GM21576 (cell line): Measurements from ENCODE around the gene PER2.
"Not testable (repeated sequence)": the region's sequence is repeated elsewhere in the genome, so short reads cannot be mapped to it uniquely, and the experiment has no call there.

Source experiments
- ATAC-seq: cut with Tn5 transposase; IDR thresholded peaks from one replicate; pipeline ENCODE4 v1.9.1; 2021; ENCODE audit warnings: mild to moderate bottlenecking, moderate library complexity; ENCODE audit not compliant: unreplicated experiment

Gene PER2

DNA sequence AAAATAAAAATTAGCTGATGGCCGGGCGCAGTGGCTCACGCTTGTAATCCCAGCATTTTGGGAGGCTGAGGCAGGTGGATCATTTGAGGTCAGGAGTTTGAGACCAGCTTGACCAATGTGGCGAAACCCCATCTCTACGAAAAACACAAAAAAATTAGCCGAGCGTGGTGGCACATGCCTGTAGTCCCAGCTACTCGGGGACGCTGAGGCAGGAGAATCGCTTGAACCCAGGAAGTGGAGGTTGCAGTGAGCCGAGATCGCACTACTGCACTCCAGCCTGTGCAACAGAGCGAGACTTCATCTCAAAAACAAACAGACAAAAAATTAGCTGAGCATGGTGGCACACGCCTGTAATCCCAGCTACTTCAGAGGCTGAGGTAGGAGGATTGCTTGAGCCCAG, 22.3 kb upstream of the PER2 start:
- ATAC-seq: not testable (repeated sequence)

DNA sequence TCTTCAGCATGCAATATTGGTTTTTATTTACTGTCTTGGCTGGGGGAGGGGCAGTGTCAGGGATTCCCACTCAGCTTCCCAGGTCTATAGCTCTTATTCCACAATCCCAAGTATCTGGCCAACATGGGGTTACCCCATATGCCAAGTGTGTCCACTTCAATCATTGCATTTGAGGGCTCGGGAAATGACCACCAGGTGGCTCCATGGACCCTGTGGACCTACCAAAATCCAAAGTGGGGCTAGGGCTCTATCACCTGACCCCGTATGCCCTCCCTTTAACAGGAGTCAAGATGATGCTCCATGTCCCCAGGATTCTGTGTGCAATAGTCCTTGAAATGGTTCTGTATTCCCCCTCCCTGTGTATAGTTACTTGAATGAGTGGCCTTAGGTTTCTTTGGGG, 19.8 kb upstream of the PER2 start:
- ATAC-seq: no peak

DNA sequence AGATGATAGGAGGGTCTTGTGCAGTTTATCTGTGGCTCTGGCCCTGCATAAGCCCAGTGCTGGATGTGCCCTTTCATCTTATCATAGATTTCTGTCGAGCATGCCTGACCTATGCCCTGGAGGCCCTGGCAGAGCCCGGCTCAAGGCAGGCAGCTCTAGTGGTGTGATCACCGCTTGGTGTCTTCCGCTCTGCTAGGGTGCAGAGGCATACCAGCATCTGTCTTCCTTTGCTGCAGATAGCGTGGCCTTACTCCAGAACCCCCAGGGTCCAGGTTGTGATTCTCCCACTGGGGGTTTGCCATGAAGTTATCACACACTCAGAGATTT, 18.2 kb upstream of the PER2 start:
- no peak for ATAC-seq

DNA sequence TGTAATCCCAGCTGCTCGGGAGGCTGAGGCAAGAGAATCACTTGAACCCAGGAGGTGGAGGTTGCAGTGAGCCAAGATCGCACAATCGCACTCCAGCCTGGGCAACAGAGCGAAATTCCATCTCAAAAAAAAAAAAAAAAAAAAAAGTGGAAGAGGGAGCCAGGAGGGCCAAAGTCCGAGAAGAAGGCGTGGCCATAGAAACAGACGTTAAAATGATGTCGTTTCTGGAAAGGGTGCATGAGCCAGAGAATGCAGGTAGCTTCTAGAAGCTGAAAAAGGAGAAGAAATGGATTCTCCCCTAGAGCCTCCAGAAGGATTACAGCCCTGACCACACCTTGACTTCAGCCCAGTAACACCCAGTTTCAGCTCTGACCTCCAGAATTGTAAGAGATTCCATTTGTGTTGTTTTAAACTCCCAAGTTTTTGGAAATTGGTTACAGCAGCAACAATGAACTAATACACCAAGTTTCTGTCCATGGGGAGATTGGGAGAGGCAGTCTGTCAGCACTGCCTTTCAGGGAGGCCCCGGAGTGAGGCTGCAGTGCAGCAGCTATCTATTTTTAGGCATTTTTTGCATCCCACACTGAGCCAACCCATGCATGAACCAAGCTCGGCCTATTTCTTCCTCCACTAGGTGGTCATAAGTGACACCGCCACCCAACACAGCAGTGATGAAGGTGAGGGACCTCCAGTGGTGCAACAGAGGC, 17.7 kb upstream of the PER2 start:
- ATAC-seq: no peak

DNA sequence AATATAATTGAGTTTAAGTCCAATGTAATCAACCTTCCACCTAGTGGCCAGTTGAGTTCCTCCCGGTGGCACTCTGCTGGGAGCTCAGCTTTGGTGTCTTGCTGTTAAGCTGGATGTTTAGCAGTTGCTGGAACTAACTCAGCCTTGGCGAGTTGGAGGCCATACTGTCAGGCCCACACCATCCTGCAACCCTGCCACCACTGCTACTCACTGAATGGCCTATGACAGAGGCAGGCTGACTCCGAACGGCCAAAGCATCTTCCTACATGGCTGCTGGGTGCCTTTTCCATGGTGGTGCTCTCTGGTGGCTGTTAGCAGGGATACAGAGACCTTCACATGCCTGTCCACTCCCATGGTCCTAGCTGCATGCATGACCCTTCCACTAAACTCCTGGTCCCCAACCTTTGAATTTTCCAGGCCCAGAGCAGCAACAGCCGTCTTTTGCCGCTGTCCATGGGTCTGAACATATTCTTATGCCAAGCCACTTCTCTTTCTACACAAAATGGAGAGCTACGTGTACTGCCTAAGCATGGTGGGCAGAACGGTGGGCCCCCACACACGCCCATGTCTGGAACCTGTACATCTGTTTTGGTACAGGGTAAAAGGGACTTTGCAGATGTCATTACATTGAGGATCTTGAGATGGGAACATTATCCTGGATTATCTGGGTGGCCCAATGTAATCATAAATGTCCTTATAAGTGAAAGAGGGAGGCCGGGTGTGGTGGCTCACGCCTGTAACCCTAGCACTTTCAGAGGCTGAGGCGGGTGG, 16.9 kb upstream of the PER2 start:
- ATAC-seq: no peak

DNA sequence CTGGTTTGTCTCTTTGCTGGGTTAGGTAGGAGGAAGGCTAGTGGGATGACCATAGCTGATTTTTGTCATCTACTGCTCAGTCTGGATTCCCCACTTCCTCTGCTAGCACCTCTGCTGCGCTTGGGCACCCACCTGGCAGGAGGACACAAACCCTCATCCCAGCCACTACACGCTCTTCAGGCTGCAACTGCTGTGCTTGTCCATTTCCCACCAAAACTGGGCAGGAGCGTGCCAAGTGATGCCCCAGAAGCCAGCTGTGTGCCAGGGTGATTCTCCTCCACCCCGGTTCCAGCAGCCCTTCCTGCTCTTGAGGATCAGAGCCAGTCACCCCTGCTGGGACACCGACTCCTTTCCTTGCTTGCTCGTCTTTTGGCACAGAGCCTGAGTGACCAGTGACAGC, 15.7 kb upstream of the PER2 start:
- ATAC-seq: no peak

DNA sequence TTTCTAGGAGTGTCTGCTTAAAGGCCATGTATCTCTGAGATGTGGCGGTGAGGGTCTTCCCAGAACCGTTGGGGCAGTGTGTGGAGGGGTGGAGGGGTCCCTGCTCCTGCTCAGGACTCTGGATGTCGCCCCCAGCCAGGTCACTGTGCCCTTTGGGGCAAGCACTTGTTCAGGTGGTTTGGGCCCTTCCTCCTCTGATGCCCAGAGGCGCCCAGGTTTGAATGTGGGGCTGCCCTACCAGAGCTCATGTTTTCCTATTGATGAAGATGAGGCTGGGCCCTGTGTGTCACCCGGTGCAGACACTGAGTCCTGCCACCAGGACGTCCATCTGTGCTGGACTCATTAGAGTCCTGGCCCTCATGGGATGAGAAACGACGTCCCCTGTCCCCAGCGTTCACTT, 14.3 kb upstream of the PER2 start:
- no peak for ATAC-seq

DNA sequence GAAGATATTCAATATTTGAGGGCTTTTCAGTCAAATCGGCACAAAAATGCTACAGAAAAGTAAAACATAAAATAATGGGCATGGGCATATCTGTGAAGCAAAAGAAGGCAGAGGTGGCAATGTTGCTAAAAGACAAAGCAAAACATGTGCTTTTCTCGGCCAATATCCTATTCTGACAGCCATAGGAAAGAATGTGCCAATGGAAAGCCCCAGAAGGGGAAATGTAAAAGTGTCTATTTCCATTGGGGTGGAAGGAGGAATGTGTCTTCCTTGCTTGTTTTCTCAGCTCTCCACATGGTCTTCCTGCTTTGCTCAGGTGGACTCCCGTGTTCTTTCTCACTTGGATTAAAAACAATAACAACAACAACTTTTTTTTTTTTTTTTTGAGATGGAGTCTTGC, 13.7 kb upstream of the PER2 start:
- no peak for ATAC-seq

DNA sequence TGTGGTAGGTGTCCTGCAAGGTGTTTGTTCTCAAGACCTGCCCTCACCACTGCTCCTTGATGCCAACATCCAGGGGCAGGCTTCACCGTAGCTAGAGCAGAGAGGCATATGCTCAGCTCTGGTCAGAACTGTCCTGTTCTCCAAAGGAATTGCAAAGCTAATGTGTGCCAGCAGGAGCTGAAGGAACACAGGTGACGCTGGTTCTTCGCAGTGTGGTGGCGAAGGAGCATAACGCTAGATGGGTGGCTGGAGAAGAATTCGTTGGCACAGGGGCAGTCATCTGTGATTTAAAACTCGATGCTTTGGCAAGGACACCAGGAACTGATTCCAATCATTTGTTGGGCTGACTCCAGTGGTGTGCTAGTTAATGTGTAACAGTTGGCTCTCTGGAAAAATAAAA, 11.4 kb upstream of the PER2 start:
- ATAC-seq: no peak

DNA sequence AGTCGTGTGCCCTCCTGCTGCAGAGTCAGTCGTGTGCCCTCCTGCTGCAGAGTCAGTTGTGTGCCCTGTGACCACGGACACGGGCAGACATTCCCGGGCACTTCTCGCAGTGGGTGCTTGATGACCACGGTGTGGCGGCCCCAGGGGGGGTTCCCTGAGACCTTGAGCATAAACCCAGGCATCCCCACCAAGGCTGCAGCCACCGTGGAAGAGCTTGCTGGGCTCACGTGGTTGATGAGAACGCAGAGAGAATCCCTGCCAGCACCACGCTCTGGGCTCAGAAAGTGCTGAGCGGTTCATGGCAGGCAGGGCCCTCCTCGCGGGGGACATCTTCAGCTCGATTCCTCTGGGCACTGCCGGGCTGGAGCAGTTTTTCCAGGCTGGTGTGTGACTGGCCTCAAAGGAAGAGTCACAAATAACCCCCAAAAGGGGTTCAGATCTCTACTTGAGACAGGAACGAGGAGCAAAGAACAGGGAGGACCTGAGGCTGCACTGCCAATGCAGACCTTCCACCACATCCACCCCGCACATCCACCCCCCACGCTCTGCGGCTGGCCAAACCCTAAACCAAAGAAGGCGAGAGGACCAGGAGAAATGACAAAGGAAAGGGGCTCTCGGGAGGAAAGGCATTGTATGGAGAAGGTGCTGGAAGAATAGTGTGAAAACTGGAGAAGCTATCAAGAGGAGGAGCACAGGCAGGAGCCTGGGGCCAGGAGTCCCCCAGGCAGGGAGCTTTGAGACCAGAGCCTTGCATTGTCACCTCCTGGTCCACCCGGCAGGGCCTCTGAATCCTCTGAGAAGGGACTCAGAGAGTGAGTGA, 8.4 kb upstream of the PER2 start:
- ATAC-seq: no peak

DNA sequence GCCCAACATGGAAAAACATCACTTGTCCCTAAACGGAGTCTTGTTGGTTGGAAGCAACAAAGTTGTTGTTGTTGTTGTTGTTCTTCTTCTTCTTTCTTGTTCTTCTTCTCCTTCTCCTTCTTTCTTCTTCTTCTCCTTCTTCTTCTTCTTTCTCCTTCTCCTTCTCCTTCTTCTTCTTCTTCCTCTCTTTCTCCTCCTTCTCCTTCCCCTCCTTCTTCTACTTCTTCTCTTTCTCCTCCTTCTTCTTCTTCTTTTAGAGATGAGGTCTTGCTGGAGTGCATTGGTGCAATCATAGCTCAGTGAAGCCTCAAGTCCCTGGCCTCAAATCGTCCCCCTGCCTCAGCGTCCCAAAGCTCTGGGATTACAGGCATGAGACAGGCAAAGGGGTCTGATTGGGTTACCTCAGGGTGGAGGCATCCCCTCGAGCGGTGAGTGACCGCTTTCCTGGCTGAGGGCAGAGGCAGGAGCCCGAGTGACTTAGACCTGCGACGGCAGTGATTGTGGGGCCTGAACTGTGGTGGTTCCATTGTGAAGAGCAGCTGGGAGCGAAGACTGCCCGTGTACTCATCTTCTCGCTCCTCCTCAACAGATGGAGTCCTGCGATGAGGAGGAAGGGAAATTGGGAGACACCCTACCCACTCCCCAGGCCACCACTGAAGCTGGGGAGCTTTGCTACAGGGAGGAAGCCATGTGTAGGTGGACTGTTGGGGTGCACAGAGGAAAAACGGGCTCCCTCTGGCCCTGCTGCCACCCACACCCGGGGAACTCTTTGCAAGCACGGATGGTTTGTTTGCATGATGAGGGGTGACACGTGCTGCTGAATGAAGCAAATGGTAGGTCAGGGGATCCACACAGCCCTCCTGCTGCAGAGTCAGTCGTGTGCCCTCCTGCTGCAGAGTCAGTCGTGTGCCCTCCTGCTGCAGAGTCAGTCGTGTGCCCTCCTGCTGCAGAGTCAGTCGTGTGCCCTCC, 7.0 kb upstream of the PER2 start:
- ATAC-seq: no peak

DNA sequence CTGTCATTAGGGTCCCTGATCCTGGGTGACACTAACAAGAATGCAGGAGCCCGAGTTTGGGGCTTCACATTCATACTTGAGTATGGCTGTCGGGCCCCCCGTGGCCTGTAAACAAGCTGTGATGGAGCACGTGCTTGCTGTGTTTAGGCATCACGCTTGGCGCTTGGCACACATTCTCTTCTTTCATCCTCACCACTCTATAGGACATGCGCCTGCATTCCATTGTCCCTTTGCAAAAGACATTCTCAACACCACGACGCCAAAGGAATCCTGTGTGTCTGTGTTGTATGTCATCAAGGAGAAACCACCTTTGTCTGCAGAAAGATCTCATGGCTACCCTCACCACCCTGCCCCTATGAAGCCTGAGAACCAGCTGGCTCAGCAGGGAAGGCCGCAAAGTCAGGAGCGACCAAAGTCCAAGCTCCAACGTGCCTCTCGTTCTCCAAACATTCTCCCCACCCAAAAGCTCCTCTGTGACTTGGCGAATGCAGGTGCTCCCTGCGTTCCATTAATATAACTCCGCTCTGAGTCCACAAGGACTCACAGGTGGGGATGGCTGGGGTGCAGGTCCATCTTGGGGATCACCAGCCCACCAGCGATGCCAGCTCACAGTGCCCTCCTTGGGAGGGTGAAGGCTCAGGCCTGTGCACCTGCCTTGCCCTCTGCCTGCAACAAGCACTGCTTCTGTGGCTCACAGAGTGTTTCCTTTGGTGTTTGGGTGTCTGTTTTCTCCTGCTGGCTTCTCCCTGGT, 6.2 kb upstream of the PER2 start:
- no peak for ATAC-seq

DNA sequence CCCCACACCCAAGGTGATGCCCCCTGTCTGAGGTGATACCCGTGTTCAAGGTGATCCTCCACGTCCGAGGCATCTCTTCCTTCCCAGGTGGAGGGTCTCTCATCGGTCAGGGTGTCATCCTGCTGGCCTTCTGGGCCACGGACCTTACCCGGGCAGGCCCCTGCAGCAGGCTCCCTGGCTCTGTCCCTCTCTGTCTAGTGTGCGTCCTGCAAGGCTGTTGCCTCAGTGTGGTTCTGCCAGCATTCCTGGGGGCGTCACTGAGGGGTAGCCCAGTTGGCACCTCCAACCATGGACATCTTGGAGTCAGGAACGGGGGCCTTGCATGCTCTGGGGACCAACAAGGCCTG, 5.6 kb upstream of the PER2 start:
- no peak for ATAC-seq

DNA sequence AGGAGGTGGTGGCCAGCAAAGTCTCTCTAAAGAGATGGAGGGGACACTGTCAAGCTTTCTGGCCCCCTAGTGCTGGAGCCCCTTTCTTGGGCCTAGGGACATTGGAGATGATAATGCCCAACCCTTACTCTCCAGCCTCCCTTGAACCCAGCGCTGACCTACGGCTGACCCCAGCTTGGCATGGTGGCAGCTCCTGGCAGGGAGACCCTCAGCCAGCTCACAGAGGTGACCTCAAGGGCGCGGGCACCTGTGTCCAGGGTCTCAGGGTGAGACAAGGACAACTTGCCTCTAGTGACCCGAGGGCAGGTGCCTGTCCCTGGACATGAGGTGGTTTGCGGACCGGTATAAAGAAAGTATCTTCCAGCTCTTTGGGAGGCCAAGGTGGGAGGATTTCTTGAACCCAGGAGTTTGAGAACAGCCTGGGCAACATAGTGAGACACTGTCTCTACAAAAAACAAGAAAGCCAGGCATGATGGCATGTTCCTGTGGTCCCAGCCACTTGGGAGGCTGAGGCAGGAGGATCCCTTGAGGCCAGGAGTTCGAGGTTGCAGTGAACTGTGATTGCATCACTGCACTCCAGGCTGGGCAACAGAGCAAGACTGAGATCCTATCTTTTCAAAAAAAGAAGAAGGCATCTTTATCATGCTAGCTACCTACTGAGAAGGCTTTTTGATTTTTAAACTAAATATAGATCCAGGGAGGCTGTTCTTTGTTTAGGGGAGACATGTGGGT, 3.3 kb upstream of the PER2 start:
- no peak for ATAC-seq

DNA sequence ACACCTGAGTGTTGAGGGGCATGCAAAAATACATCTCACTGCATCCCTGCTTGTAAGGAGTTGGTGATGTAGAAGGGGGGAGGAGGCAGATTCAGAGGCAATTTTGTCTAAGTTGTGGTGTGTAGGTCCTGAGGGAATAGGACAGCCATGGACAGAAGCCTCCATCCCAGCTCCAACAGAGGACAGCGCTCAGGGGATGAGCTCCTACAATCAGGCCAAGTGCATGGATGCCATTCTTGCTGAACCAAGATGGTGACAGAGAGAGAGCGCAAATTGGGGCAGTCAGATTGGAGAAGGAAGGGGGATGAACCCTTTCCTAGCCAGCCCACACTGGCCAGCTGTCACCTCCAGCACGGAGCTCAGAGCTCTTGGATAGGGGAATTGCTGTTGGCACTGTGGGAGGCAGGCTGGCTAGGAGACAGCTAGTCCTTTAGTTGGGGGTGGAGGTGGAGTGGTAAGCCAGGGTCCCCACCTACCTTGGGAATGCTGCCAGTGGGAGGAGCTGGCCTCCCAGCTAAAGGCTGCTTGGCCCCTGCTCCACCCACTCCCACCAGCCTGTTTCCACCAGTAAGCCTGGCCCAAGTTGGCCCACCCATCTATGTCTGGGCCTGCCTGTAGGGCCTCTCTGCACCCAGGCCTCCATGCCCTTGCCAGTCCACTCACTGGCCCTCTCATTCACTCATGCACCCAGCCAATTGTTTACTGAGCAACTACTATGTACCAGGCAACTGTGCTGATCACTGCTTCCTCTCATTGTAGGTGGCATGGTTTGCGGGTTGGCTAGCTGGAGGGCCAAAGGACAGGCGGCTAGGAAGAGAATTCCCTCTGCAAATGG, 2.5 kb upstream of the PER2 start:
- no peak for ATAC-seq

DNA sequence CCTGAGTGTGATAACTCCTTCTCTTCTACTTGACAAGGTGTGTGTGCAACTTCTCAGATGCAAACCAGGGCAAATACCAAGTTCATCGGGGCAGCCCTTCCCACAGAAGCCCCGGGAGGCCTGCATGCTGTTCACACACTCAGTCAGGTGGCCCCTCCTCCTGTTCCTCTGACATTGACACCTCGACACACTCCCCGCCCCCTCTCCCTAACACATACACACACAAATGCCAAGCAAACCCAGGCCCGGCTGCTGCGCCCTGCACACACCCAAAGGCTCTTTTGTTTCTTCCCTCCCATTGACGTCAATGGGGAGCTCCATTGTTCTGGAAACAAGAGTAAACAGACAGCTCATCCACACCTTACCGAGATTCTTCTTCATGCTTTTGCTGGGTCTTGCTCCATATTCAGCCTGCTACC, 1.7 kb upstream of the PER2 start:
- no peak for ATAC-seq

DNA sequence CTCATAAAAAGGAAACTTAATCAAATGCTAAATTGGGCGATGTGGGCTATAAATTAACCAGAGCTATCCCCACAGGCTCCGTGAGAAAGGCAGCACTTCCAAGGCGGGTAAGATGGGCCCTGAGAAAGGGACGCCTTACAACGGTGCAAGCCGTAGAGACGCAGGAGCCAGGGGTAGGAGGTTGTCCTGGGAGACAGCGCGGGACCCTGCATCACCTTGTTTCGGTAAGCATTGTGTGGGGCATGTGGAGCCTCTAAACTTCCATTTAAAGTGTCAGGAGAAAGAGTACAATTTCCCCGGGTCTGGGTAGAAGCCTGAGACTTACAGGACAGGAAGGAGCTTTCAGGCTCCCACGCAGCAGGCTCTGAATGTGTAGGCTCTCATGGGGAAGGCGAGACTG, 1.2 kb upstream of the PER2 start:
- no peak for ATAC-seq

DNA sequence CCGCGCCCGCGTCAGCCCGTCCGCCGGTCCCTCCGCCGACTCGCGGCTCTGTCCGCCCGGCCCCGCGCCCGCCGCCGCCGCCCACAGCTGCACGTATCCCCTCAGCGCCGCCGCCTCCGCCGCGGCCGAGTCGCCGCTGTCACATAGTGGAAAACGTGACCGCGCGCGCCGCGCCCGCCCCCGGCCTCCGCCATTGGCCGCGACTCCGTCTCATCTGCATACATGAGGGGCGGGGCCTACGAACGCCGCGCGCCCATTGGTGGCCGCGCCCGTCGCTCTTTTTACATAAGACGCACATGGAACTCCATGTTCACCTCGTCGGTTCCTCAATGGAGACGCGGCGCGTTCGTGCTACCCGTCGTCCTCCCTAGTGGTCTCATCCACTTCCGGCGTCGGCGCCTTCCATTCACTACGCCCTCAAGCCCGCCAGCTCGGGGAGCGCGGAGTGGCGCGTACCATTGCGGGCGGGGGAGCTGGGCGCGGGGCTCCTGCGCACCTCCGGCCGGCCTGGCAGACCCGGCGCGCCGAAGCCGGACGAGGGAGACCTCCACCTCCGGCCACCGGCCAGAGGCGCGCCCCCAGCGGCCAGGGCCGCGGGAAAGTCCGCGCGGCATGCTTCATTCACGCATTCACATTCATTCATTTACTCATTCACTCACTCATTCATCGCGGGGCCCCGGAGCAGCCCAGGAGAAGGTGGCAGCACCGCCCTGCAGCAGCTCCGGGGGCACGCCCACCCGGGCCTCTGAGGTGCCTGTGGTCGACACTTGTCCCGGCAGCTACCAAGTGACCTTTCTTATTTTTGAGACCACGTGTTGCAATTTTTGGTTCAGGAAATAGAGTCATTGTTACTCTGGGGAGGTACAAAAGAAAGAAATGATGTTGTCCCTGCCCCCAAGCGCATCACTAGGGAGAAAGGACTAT, 502 bp upstream of the PER2 start:
- peak; percentile 90 for ATAC-seq
